Activated T-helper 1 cell treated with Interleukin-2 at 50 U/mL for 16 hours (primary cell): ENCODE data around the gene POFUT2.

Experiments used
- DNase-seq: peaks from one replicate; pipeline ENCODE4 v3.0.0-alpha.2; 2020; ENCODE audit warnings: low read depth

The POFUT2 gene

GRCh38 chr21:45297329-45297728 lies 9.6 kb upstream of the POFUT2 start:
- no peak for DNase-seq

- no peak for DNase-seq
Measured at GRCh38 chr21:45296638-45297037, 8.9 kb upstream of the POFUT2 start.

DNA sequence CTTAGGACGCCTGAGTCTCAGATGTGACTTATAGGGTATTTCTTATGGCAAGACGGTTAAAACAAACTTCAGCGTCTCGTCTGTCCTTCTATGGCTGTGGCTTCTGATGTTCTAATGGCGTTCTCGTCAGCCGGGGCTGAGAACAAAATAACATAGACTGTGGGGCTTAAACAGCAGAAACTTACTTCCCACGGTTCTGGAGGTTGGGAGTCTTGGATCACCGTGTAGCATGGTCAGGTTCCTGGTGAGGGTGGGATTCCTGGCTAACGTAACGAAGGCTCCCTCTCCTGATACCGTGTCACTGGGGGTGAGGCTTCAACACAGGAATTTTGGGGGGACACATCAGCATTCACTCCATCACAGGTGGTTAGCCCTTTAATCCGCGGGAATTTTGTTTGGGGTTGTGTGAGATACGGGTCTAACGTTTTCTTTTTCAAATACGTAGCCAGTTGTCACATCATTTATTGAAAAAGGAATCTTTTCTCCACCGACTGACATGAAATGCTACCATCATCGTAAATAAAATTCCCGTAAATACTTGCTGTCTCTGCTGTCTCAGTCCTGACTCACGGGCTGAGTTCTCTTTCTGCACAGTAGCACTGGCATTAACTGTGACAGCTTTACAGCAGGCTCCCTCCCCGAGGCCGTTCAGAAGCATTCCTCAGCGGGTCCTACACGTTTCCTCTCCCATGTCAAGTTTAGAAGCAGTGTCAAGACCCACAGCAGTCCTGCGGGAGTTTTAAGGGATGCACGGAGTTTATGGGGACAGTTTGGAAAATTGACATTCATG lies 8.1 kb upstream of the POFUT2 start:
- no peak for DNase-seq

GRCh38 chr21:45294509-45295291 lies 7.0 kb upstream of the POFUT2 start:
- no peak for DNase-seq

DNA sequence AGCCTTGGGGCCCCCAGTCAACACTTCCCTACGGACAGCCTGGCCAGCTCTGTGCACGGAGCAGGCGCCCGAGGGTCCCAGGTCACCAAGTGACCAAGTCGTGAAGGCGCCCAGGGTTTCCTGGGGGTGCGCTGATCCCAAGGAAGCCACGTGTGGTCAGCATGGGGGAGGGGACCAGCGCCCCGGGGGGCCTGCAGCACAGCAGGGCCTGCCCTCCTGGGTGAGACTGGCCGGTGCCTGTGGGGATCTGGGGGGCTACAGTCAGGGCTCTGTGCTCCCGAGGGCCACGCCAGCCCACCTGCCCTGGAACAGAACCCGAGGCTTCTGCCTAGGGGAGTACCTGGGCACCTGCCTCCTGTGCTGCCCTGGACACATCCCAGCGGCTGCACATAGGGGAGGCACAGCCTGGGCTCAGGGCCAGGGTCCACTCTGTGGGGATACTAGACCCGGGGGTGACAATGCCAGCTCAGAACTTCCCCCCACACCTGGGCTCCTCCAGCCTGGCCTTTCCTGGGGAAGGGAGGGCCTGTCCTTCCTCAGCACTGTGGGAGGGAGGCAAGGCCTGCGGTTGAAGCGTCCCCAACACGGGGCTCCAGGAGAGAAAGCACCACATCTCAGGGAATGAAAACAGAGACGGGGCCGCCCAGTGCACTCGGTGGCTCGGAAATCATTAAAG lies 6.2 kb upstream of the POFUT2 start:
- DNase-seq, result no peak

GRCh38 chr21:45293220-45293725 lies 5.6 kb upstream of the POFUT2 start:
- DNase-seq, result no peak

- peak; percentile 48 for DNase-seq
Measured at GRCh38 chr21:45292399-45293219, 4.9 kb upstream of the POFUT2 start.

DNA sequence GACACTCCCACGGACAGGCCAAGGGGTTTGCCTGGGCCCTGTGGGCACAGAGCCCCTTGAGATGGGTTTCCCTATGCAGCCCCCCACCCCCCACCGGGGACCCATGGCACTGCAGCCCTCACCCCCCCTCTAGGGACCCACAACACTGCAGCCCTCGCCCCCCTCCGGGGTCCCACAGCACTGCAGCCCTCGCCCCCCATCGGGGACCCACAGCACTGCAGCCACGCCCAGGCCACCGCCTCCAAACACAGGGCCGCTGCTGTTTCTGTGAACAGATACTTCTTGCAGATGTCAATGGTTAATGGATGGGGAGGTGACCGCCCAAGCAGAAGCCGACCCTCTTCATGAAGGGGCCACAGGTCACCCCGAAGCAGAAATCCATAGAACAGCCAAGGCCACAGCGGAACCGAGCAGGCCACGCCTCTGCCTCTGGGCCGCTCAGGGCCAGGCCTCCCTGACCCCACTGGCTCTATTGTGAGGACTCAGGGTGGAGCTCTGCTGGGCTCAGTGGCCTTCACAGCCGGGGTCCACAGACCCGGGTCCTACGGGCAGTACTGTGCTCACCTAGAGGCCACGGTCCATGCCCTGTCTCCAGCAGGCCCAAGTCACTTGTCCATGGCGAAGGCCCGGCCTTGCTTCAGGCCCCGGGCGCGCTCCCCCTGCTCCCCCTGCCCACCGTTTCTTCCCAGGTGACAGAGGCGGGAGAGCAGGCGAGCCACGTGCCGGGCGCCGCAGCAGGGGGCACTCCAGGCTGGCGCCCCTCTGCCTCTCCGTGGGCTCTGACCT lies 4.1 kb upstream of the POFUT2 start:
- DNase-seq, result no peak

DNA sequence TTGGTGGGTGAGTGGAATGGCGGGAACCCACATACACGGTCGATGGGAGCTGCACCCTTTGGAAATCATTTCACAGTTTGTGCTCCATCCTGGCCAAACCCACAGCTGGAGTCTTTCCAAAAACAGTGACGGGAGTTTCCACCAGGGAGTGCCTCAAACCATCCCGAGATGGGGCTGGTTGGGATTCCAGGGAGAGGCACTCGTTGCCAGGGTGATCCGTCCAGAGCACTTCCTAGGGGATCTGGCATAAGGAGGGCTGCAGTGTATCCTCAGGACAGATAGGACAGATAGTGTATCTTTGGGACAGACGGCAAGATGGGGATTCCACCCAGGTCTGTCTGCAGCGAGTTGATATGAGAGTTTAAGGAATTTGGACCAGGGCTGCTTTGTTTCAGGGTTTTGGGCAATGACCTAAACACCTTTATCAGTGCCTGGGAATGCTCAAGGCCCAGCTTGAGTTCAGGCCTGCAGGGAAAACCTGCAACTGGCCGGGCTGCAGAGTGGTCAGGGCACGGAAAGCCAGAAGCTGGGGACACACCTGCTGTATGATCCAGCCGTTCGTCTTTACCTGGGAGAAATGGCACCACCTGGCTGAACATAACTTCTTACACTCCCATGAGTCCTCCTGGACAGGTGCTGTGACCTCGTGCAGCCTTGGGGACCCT lies 3.4 kb upstream of the POFUT2 start:
- no peak for DNase-seq

- DNase-seq, result no peak
Measured at GRCh38 chr21:45289655-45290515, 2.2 kb upstream of the POFUT2 start.

GRCh38 chr21:45289134-45289533 lies 1.4 kb upstream of the POFUT2 start:
- DNase-seq, result no peak

- DNase-seq, result no peak
Measured at GRCh38 chr21:45288441-45288841, 746 bp upstream of the POFUT2 start.

GRCh38 chr21:45286671-45287437 lies 841 bp downstream of the POFUT2 start:
- no peak for DNase-seq

- DNase-seq, result no peak
Measured at GRCh38 chr21:45285266-45285931, 2.3 kb downstream of the POFUT2 start.

DNA sequence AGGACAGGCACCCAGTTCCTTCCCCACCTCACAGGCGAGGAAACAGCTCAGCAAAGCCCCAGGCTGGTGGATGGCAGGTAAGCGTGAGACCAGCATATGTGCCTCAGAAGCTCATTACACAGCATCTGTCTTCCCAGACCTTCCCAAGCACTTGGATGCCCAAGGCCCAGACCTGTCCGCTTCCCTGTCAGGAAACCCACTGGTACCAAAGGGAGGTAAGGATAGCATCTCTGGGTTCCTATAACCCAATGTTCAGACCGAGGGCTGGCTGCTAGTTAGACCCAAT lies 3.3 kb downstream of the POFUT2 start:
- no peak for DNase-seq

DNA sequence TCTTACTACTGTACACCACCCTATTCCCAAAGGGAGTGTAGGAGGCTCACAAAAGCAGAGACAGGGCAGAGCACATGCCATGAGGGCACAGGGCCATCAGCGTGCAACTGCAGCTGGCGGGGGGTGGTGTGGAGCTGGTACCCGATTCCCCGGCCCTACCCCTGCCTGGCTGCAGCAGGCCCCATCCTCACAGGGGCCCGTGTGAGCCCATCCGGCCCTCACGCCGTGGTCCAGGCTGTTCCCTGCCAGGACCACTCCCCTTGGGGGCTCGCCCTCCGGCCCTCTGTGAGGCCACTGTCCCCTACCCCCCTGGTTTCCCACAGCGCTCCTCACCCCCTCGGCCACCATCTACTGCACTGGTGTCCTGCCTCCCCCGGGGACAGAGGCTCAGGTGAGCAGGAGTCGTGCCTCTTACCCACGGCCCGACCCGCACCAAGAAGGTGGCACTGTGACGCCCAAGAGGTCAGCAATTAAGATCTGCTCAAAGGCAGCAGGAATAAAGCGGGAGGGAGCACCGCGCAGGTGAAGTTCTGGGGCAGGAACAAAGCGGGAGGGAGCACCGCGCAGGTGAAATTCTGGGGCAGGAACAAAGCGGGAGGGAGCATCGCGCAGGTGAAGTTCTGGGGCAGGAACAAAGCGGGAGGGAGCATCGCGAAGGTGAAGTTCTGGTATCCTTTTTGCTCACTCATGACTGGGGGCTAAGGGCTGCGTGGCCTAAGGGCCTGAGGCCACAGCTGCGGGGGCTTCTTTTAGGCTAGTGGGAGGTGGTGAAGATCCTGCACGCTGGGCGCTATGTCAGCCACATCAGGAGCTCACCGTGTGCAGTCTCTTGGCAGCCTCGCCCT lies 3.9 kb downstream of the POFUT2 start:
- no peak for DNase-seq

GRCh38 chr21:45283035-45283610 lies 4.6 kb downstream of the POFUT2 start:
- DNase-seq, result no peak
